Stimulated activated CD4-positive, alpha-beta T cell treated with anti-CD3 and anti-CD28 coated beads, Interleukin-4, amount 100 ng/mL, for 24 hours (primary cell): Measurements from ENCODE around the gene KIF9.
A peak's percentile ranks its signal among the peaks of the same experiment; 100 is the strongest.
"Not testable (repeated sequence)": the region's sequence is repeated elsewhere in the genome, so short reads cannot be mapped to it uniquely, and the experiment has no call there.

Experiments used
- DNase-seq: peaks from one replicate; pipeline ENCODE4 v3.0.0-alpha.2; 2020

The KIF9 gene

GRCh38 chr3:47291754-47292420, 9.3 kb upstream of the KIF9 start:
- DNase-seq = not testable (repeated sequence)

DNA sequence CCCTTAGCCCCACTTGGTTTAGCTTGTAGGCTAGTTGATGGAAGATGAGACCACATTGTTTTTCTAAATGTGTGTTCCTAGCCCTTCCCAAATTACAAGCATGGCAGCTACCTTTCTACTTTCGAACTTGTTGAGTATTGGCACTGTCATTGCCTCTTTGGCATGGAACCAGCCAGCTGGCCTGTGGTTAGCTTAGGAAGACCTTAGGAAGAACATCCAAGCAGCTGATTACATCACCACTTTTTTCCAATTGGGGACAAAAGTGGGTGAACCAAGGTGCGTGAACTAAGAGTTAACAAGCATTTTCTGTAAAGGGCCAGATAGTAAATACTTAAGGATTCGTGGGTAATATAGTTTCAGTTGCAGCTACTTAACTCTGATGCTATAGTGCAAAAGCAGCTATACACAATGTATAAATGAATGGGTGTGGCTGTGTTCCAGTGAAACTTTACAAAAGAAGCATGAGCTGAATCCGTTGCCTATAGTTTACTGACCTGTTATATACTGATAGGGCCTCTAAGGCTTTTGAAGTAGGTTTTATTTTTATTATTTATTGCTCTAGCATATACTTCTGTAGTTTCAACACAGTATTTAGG, 8.7 kb upstream of the KIF9 start:
- no peak for DNase-seq

DNA sequence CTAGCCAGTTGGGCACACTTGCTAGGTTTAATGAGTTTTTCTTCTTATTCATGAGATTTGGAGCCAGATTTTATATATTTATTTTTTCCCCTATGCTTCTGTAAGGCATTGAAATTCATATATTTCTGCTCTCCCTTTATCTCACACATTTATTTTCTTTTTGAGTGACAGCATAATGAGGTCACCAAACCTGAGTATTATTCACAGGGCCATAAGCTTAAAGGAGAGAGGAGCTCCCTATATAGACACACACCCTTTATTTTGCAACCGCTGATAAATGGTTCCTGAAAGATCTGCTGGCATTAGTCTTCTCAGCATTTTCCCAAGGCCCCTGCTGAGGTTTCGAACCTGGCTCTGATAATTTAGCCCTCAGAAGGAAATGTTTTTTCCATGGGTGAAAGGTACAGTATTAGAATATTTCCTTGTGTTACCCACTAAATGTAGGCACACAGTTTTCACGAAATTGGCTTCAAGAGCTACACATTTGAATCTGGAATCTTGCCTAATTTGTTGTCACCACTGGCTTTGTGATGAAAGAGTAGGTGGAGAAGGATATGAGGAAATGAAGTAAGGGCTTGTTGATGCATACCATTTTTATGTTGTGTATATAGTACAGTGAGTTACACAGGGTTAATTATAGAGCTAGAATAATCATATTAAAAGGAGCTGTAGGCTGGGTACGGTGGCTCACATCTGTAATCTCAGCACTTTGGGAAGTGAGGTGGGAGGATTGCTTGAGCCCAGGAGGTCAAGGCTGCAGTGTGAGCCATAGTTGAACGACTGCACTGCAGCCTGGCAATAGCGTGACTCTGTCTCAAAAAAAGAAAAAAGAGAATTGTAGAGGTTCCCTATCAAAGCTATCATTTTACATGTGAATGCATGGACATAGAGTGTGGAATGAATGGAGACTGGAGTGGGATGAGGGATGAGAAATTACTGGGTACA, 6.6 kb upstream of the KIF9 start:
- DNase-seq = no peak

DNA sequence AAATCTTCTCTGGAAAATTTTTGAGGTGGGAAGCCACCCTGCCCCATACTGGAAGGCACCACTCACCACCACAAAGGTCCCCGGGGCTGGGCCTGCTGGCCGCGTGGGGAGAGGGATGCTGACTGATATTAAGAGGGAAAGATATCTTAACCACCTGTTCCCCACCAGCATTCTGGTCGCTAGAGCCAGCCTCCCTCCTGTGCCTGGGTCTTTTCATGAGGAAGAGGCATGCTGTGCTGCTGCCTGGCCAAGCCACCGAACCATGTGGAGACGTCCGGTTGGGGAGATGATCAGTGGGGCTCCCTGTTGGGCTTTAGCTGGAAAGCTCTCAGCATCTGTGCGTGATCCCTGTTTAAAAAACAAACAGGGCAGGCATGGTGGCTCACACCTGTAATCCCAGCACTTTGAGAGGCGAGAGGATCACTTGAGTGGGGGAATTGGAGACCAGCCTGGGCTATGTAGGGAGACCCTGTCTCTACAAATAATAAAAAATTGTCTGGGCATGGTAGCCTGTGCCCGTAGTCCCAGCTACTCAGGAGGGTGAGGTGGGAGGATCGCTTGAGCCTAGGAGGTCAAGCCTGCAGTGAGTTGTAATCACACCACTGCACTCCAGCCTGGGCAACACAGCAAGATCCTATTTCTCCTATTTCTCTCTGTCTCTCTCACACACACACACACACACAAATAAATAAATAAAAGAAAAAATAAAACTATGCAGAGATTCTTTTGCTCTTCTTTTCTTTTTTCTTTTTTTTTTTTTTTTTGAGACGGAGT, 1.2 kb upstream of the KIF9 start:
- DNase-seq = peak; percentile 31

DNA sequence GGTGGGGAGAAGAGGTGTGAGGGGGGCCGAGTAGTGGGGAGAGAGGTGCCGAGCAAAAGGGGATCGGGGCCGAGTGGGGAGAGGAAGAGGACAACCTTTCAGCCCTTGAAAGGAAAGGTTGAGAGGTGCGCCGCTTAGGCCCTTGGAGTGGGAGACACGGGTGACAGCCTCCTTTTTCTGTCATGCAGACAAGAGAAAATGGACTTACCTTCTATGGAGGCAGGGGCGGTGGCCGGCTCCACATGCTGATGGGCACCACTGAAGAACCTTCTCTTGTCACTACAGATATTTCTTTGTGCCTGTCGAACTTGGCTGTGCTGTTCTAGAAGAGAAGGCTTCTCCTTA, 566 bp upstream of the KIF9 start:
- peak; percentile 20 for DNase-seq

DNA sequence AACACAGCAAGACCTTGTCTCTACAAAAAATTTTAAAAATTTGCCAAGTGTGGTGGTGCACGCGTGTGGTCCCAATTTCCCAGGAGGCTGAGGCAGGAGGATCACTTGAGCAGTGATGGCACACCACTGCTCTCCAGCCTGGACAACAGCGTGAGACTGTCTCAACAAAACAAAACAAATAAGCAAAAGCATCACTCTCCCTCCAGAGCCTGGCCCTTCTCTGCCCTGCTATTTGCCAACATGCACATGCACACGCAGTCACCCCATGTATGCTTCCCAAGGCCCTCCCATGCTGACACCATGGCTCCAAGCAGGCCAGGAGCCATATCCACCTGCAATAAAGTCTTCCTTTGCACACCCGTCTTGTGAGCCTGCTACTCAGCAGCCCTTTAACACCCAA, 2.1 kb downstream of the KIF9 start:
- no peak for DNase-seq

GRCh38 chr3:47276558-47276957, 6.0 kb downstream of the KIF9 start:
- DNase-seq = no peak

GRCh38 chr3:47274652-47275051, 7.9 kb downstream of the KIF9 start:
- DNase-seq = no peak

GRCh38 chr3:47273564-47273963, 9.0 kb downstream of the KIF9 start:
- DNase-seq = no peak

DNA sequence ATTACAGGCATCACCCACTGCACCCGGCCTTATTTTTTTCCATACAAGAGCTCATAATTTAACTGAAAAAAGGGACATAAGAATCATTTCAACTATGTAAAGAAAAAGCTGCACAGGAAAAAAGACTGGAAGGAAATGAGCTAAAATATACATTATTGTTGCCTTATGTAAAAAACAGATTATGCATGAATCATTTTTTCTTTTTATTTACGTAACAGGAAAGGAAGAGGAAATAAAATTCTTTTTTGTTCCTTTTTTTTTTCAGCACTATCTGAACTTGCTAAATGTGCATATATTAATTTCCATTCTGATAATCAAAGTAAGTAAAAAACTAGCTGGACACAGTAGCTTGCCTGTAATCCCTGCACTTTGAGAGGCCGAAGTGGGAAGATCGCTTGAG, 12.1 kb downstream of the KIF9 start:
- DNase-seq = no peak

DNA sequence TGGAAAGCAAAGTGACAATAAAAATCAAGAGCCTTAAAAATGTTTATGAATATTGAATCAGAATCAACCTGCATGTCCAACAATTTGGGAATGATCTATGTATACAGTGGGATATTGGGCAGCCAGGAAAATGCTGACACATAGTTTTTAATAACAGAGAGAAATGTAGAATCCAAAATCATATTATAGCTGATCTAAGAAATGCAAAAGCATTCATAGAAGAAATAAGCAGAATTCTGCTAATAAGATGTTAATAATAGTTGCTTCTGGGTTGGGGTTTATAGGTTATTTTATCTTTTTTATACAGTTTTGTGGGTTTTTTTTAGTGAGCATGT, 15.1 kb downstream of the KIF9 start:
- DNase-seq = no peak

DNA sequence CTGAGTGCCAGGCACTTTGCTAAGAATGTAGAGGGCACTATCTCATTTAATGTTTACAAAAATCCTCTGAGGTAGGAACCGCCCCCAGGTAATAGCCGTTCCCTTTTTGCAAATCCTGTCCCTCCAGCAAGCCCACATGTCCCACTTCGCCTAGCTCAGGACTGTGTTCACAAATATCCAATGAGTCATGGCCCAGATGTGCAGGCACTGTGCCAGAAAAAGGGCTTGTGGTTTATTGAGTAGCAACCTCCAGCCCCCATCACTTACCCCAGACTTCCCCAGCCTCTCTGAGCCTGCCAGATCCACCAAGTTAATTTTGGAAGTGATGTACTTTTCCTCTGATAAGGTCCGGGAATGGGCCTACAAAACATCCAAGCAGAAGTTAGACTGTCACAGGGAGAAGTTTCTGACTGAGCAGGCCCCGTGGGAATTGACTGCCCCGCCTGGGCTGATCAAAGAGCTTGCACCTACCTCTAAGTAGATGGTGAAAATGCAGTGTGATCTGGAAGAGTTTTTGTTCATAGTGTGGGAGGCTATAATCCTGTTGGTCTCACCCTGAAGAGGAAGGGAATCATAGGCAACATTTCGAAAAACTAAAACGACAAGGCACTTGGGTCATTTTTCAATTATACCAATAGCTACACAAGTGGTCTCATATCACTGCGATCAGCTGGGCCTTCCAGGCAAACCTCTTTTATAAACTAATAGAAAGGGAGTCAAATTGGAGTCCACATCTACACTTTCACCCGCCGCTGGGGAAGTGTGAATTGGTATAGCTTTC, 15.7 kb downstream of the KIF9 start:
- DNase-seq = peak; percentile 47

- DNase-seq = no peak
Measured at GRCh38 chr3:47265725-47266428, 16.7 kb downstream of the KIF9 start.

DNA sequence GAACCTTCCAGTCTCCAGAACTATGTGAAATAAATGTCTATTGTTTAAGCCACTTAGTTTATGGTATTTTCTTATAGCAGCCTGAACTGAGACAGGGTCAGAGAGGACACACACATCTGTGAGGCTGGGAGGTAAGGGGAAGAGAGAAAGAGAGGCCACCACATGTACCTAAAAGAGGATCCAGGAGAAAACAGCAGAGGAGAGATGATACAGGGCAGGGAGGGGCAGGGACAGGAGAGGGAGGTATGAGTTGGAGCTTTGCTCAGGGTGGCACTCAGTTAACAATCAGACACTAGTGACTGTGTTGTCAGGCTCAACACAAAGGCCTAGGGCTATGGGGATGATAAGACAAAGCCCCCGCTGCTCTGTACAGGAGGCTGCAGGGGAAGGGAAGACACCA, 17.6 kb downstream of the KIF9 start:
- DNase-seq = no peak

GRCh38 chr3:47261301-47261700, 21.3 kb downstream of the KIF9 start:
- DNase-seq = no peak

DNA sequence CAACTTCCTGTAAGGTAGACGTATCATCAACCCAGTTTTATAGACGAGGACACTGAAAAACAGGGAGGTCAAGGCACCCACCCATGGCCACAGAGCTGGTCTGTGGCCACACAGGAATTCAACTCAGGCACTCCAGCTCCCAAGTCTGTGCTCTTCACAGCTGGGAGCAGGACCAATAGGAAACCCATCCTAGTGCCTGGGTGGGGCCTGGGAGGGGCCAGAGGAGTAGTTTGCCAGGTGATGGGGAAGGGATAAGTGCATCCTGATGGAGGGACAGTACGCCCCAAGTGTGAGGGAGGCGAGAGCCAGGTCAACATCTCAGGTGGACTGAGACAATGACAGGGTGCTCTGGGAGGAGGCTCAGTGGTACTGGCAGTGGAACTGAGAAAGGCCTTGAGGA, 22.0 kb downstream of the KIF9 start:
- DNase-seq = no peak

- DNase-seq = no peak
Measured at GRCh38 chr3:47259114-47259513, 23.5 kb downstream of the KIF9 start.

GRCh38 chr3:47256331-47256730, 26.3 kb downstream of the KIF9 start:
- not testable (repeated sequence) for DNase-seq

GRCh38 chr3:47251689-47252088, 30.9 kb downstream of the KIF9 start:
- DNase-seq = no peak

GRCh38 chr3:47251085-47251484, 31.5 kb downstream of the KIF9 start:
- not testable (repeated sequence) for DNase-seq

DNA sequence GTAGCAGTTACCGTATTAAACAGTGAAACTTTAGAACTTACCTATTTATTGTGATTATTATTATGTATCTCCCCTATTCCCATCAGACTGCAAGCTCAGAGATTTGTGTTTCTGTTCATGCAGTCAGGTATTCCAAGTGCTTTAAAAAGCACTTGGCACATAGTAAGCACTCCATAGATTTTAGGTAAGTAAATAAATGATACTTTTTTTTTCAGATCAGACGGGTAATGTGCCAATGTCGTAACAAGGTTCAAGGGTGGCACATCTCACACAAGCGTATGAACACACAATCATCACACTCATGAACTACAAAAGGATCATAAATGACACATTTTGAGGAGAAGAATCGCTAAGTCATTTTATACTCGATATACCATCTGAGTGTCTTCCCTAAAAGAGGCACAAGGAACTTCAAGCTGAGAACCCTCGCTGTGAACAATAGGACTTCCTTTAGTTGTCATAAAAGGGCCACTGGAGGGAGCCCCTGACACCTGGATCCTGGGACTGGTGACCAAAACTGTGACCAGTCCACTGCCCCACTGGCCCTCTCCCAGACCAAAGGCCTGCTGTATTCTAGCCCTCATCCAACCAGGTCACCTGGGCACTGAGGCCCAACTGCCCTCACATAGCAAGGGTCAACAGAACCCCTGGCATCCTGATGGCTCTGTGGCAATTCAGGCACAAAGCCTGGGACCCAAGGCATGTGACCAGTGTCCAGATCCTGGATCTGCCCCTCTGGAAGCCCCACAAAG, 32.1 kb downstream of the KIF9 start:
- no peak for DNase-seq
